Keratinocyte (primary cell): ENCODE measurements around the gene DPP7. TPM values are rescaled to one million over a fixed set of nuclear protein-coding genes. Genes with fewer than 3 reads are reported as not detected.

Experiments used
- DNase-seq: peaks from one replicate; pipeline ENCODE4 v3.0.0-alpha.2; 2011; ENCODE audit warnings: low read depth, missing footprints, low spot score
- FAIRE-seq: peaks from 2 replicates; lab custom pipeline; 2011; peaks lifted over from hg19 to GRCh38; lab: Jason Lieb, UNC
- H2AFZ ChIP-seq: 2 replicates; pipeline ENCODE4 v1.6.0; 2012; ENCODE audit warnings: low read length, control low read depth, inconsistent platforms; ENCODE audit not compliant: control insufficient read depth
- H3K27ac ChIP-seq: 2 replicates; pipeline ENCODE4 v1.5.1; 2011; ENCODE audit warnings: low read length; ENCODE audit not compliant: control insufficient read depth, insufficient read depth
- H3K27me3 ChIP-seq: 3 replicates; pipeline ENCODE4 v1.6.0; 2011; ENCODE audit warnings: low read length; ENCODE audit not compliant: control insufficient read depth, insufficient read depth; ENCODE audit errors: extremely low read depth
- H3K36me3 ChIP-seq, 2 experiments: 2 replicates in 1 of 2; 3 replicates in 1 of 2; pipeline ENCODE4 v1.5.1; 2011; ENCODE audit warnings: low read length in 2 of 2, mild to moderate bottlenecking in 1 of 2; ENCODE audit not compliant: control insufficient read depth in 2 of 2, insufficient read depth in 2 of 2; ENCODE audit errors: extremely low read depth in 1 of 2
- H3K4me1 ChIP-seq: 3 replicates; pipeline ENCODE4 v1.5.1; 2011; ENCODE audit warnings: low read length; ENCODE audit not compliant: control insufficient read depth, insufficient read depth; ENCODE audit errors: extremely low read depth
- H3K4me2 ChIP-seq: 3 replicates; pipeline ENCODE4 v1.6.0; 2011; ENCODE audit warnings: low read depth, low read length; ENCODE audit not compliant: control insufficient read depth, insufficient read depth; ENCODE audit errors: extremely low read depth
- H3K4me3 ChIP-seq, 3 experiments: fragments of 200-600 bp in 1 of 3; sonication (generic) in 1 of 3; 2 replicates in 2 of 3; 3 replicates in 1 of 3; pipeline ENCODE4 v1.5.1; 2011 to 2016; ENCODE audit warnings: low read length in 3 of 3, mild to moderate bottlenecking in 3 of 3, control low read depth in 2 of 3, inconsistent platforms in 1 of 3, low read depth in 1 of 3, mixed read lengths in 1 of 3, mixed run types in 1 of 3, moderate library complexity in 1 of 3; ENCODE audit not compliant: control insufficient read depth in 2 of 3, insufficient read depth in 2 of 3; ENCODE audit errors: extremely low read depth in 1 of 3
- H3K79me2 ChIP-seq: 2 replicates; pipeline ENCODE4 v1.6.0; 2012; ENCODE audit warnings: low read length; ENCODE audit not compliant: control insufficient read depth, insufficient read depth
- H3K9ac ChIP-seq: 3 replicates; pipeline ENCODE4 v1.6.0; 2011; ENCODE audit warnings: low read length; ENCODE audit not compliant: control insufficient read depth, insufficient read depth; ENCODE audit errors: extremely low read depth
- H3K9me1 ChIP-seq: 3 replicates; pipeline ENCODE4 v1.6.0; 2011; ENCODE audit warnings: low read length; ENCODE audit not compliant: control insufficient read depth, insufficient read depth; ENCODE audit errors: extremely low read depth
- H3K9me3 ChIP-seq: 2 replicates; pipeline ENCODE4 v1.5.1; 2012; ENCODE audit warnings: low read depth, low read length; ENCODE audit not compliant: control insufficient read depth
- H4K20me1 ChIP-seq: 3 replicates; pipeline ENCODE4 v1.6.0; 2011; ENCODE audit warnings: low read length; ENCODE audit not compliant: control insufficient read depth, insufficient read depth; ENCODE audit errors: extremely low read depth
- CTCF ChIP-seq, 3 experiments: IDR thresholded peaks in 1 of 3; conservative IDR thresholded peaks in 1 of 3; optimal IDR thresholded peaks in 1 of 3; 2 replicates in 2 of 3; 3 replicates in 1 of 3; pipeline versions ENCODE3 to v1.5.1; 2011; ENCODE audit warnings: low read length in 3 of 3, mild to moderate bottlenecking in 3 of 3, moderate library complexity in 2 of 3, control low read depth in 1 of 3, inconsistent platforms in 1 of 3; ENCODE audit not compliant: insufficient read depth in 2 of 3; ENCODE audit errors: extremely low read depth in 1 of 3
- EZH2 ChIP-seq: IDR thresholded peaks from one replicate; pipeline ENCODE4 v1.6.1; 2012; ENCODE audit warnings: inconsistent platforms, mild to moderate bottlenecking, low read length, moderate library complexity
- dilution Hi-C: fragments of 300-500 bp; cut with MboI; formaldehyde crosslinking; loops from one replicate; pipeline ENCODE4 v1.7.0; 2020; ENCODE audit warnings: low sequenced_read_pairs; ENCODE audit not compliant: extremely low pct_ligation_motif_present
- polyA plus RNA-seq, 5 experiments: library from polyadenylated mRNA; depleted of rRNA in 3 of 5; stranded (reverse) in 3 of 5; stranded (forward) in 1 of 5; unstranded in 1 of 5; fragments of >200 nt; gene quantifications; 1 replicate in 1 of 5; 2 replicates in 3 of 5; 3 replicates in 1 of 5; pipeline versions ENCODE4 v1.2.1 to v1.2.3, GENCODE V29; 2011 to 2012; ENCODE audit warnings: missing spikeins in 2 of 5, low read depth in 1 of 5, low replicate concordance in 1 of 5

DPP7 gene
- polyA plus RNA-seq, 1 donor (not counting 4 experiments of a cell fraction or from before 2014, with no cell fraction given) = 35.3 TPM

GRCh38 chr9:137073992-137074399, 40.5 kb downstream of the DPP7 start:
- Histone ChIP-seq H3K27ac (no peak overlapping the region), H3K4me1 (peaks cover 14% of the 10 kb centered on the region), H4K20me1 (no peaks in the 10 kb centered on the region), H3K36me3 (no peaks in the 10 kb centered on the region), H3K9me1 (no peaks in the 10 kb centered on the region), H3K9ac (no peak overlapping the region), H3K9me3 (no peaks in the 10 kb centered on the region), H2AFZ (no peak overlapping the region), H3K4me3 (no peak overlapping the region), H3K27me3 (no peaks in the 10 kb centered on the region), H3K79me2 (no peaks in the 10 kb centered on the region), H3K4me2 (no peak overlapping the region)
- FAIRE-seq (no peak), DNase-seq (no peak)
- TF ChIP-seq EZH2 = no peak
- no peak for TF ChIP-seq CTCF (optimal IDR thresholded peaks at IDR 0.05 in 1 of 3, IDR thresholded peaks at IDR 0.05 in 1 of 3, conservative IDR thresholded peaks at IDR 0.05 in 1 of 3; ENCODE audit: extremely low read depth in 1 of 3, insufficient read depth in 2 of 3, low read length in 3 of 3)
- dilution Hi-C loops = no loop called here

- H3K79me2 ChIP-seq = no peaks in the 10 kb centered on the region
- no peak overlapping the region for H2AFZ ChIP-seq
- dilution Hi-C loops = no loop called here
- H3K4me2 ChIP-seq = peak overlapping the region; percentile 70
- H3K4me3 ChIP-seq = peak overlapping the region in 1 of 3 experiments; percentile 61
- H3K9me1 ChIP-seq = no peaks in the 10 kb centered on the region
- no peak overlapping the region for H3K9ac ChIP-seq
- H3K36me3 ChIP-seq = no peaks in the 10 kb centered on the region
- DNase-seq (no peak), FAIRE-seq (no peak)
- H3K9me3 ChIP-seq = no peaks in the 10 kb centered on the region
- no peak for TF ChIP-seq EZH2
- no peak for TF ChIP-seq CTCF (optimal IDR thresholded peaks at IDR 0.05 in 1 of 3, IDR thresholded peaks at IDR 0.05 in 1 of 3, conservative IDR thresholded peaks at IDR 0.05 in 1 of 3; ENCODE audit: extremely low read depth in 1 of 3, insufficient read depth in 2 of 3, low read length in 3 of 3)
- no peaks in the 10 kb centered on the region for H3K27me3 ChIP-seq
- H3K4me1 ChIP-seq = peaks cover 13% of the 10 kb centered on the region
- H3K27ac ChIP-seq = no peak overlapping the region
- H4K20me1 ChIP-seq = no peaks in the 10 kb centered on the region
Observed at GRCh38 chr9:137071282-137071681, 43.3 kb downstream of the DPP7 start.
